H1 (cell line): ENCODE results near the gene CDRT4.

Source experiments
- CTCF ChIP-seq, 3 experiments: IDR thresholded peaks; 1 replicate in 2 of 3; 2 replicates in 1 of 3; pipeline versions ENCODE4 v1.5.1 to v1.6.1; 2011; ENCODE audit warnings: low read length in 3 of 3, mild to moderate bottlenecking in 3 of 3, inconsistent platforms in 2 of 3, low read depth in 1 of 3, moderate library complexity in 1 of 3; ENCODE audit not compliant: insufficient read depth in 1 of 3; ENCODE audit errors: control extremely low read depth in 1 of 3
- EP300 ChIP-seq, 2 experiments: IDR thresholded peaks; 1 replicate in 1 of 2; 2 replicates in 1 of 2; pipeline ENCODE4 v1.6.1; 2011 to 2012; ENCODE audit warnings: low read depth in 2 of 2, low read length in 2 of 2, mild to moderate bottlenecking in 2 of 2, borderline replicate concordance in 1 of 2, inconsistent platforms in 1 of 2, moderate library complexity in 1 of 2
- EZH2 ChIP-seq: fragments of 200-600 bp; sonication (generic); IDR thresholded peaks from 2 replicates; pipeline ENCODE4 v1.7.1; 2012; ENCODE audit warnings: low read depth, mild to moderate bottlenecking, moderate library complexity, low read length, inconsistent platforms; ENCODE audit not compliant: severe bottlenecking
- GABPA ChIP-seq: IDR thresholded peaks from 2 replicates; pipeline ENCODE4 v1.6.1; 2011; ENCODE audit warnings: mild to moderate bottlenecking, low read length, moderate library complexity, borderline replicate concordance; ENCODE audit not compliant: insufficient read depth
- POLR2A ChIP-seq, 2 experiments: IDR thresholded peaks; 1 replicate in 1 of 2; 2 replicates in 1 of 2; pipeline ENCODE4 v1.6.1; 2011; ENCODE audit warnings: low read depth in 2 of 2, low read length in 2 of 2, mild to moderate bottlenecking in 2 of 2; ENCODE audit errors: control extremely low read depth in 1 of 2
- POLR2AphosphoS5 ChIP-seq: IDR thresholded peaks from 2 replicates; pipeline ENCODE4 v1.6.1; 2011; ENCODE audit warnings: low read depth, low read length
- RFX5 ChIP-seq: IDR thresholded peaks from 2 replicates; pipeline ENCODE4 v1.6.1; 2011; ENCODE audit warnings: low read depth, low read length, improper control_type of control experiment, borderline replicate concordance

GRCh38 chr17:15513856-15514459 is 46.5 kb upstream of the CDRT4 start:
- no peak for TF ChIP-seq POLR2AphosphoS5
- TF ChIP-seq GABPA: no peak
- no peak for TF ChIP-seq RFX5
- TF ChIP-seq POLR2A (IDR thresholded peaks at IDR 0.05; ENCODE audit: control extremely low read depth in 1 of 2, low read depth in 2 of 2, low read length in 2 of 2): no peak
- no peak for TF ChIP-seq EZH2
- TF ChIP-seq CTCF (IDR thresholded peaks at IDR 0.05; ENCODE audit: control extremely low read depth in 1 of 3, insufficient read depth in 1 of 3, low read depth in 1 of 3, low read length in 3 of 3): no peak
- no peak for TF ChIP-seq EP300 (IDR thresholded peaks at IDR 0.05; ENCODE audit: borderline replicate concordance in 1 of 2, low read depth in 2 of 2, low read length in 2 of 2)
